NCI-H2171 treated with DMSO at 0.1 percent for 48 hours (cell line): ENCODE results near the gene AKT1.

Experiments
- DNase-seq: peaks from one replicate; lab custom pipeline; 2025; lab: John Stamatoyannopoulos, UW

The AKT1 gene

DNA sequence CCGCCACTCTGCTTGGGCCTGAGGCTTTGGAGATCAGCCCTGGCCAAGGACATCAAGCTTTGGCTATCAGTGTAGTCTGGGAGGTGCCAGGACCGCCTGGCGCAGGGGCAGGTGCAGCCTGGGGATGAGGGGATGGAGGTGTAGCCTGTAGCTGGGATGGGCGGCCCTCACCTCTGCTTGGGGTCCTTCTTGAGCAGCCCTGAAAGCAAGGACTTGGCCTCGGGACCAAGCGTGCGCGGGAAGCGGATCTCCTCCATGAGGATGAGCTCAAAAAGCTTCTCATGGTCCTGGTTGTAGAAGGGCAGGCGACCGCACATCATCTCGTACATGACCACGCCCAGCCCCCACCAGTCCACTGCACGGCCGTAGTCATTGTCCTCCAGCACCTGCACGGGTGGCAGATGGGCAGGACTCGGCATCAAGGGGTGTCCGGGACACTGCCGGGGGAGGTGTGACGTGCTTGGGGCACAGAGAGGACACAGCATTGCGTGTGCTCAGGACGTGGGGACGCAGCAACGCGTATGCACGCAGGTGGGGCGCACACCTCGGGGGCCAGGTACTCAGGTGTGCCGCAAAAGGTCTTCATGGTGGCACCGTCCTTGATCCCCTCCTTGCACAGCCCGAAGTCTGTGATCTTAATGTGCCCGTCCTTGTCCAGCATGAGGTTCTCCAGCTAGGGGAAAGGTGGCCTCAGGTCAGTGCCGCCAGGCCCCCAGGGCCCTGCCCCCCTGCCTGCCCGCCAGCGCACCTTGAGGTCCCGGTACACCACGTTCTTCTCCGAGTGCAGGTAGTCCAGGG is 22.6 kb downstream of the AKT1 start:
- no peak for DNase-seq

GRCh38 chr14:104771918-104772706 is 23.4 kb downstream of the AKT1 start:
- no peak for DNase-seq

- no peak for DNase-seq
Measured at GRCh38 chr14:104771374-104771773, 24.2 kb downstream of the AKT1 start.

GRCh38 chr14:104770851-104771272 is 24.7 kb downstream of the AKT1 start:
- DNase-seq = no peak

- no peak for DNase-seq
Measured at GRCh38 chr14:104770072-104770579, 25.4 kb downstream of the AKT1 start.

DNA sequence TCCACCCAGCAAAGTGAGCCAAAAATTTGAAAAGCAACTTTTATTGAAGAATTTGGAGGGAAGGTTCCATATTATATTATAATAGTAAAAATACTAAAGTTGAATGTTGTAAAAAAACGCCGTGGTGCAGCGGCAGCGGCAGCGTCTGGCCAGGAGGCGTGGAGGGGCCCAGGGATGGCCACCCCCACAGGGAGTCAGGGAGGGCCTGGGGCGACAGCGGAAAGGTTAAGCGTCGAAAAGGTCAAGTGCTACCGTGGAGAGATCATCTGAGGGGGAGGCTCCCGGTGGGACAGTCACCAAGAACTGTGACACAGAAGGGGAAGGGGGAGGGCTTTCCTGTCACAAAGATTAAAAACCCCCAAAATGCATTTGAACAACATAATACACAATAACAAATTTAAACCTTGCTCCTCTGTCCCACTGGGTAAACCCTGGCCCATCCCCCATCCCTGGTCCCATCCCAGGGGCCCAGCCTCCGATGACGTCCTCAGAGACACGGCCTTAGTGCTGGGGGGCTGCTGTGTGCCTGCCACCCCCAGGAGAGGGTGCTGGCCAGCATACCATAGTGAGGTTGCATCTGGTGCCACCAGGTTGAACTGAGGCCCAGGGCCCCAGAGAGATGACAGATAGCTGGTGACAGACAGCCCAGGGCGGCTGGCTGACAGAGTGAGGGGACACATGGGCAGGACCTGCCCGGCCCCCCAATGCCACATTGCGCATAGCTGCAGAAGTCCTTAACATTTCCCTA is 26.1 kb downstream of the AKT1 start:
- DNase-seq = no peak

DNA sequence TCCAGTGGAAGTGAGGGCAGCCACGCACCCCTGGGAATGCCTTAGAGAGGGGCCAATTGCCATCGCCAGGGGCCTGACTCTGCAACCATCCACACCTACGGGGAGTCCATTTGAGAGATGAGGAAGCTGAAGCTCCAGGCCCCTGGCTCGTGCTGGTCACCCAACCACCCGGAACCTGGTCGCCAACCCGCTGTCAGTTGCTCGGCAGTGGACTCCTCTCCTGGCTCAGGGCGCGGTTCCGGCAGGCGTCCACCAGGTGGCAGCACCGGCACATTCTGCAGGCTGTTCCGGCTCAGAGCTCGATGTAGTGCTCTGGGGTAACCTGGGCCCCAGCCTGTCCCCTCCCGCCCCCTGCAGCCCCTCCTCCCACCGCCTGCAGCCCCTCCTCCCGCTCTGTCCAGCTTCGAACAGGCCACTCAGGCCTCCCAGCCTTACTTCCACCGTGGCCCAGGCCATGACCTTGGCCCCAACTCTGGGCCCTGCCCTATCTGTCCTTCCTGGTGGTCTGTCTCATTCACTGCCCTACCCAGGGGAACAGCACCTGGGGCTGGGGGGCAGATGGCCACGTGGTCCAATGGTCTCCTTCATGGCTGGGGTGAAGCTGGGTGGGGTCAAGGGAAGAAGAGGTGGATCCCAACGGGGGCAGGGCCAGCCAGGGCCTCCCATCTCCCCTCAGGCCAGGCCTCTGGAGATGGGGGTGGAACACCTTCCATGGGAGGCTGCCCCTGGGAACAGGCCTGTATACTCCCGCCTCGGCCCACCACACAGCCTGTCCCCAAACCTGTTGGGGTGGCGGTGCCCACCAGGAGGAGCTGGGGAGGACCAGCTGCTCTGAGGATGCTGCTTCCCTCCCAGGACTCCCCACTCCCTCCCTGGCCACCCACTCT is 26.9 kb downstream of the AKT1 start:
- DNase-seq = peak; percentile 67

DNA sequence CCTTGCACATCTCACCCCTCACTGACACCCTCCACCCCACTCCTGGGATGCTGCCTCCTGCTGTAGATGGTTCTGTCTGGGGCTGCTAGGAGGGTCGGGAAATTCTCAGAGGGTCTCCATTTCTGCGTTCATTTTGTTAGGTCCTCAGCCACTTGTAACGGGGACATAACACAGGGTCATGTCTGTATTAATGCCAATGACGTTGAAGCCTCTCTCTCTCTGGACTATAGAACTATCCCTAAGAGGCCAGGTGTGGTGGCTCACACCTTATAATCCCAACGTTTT is 28.0 kb downstream of the AKT1 start:
- no peak for DNase-seq

DNA sequence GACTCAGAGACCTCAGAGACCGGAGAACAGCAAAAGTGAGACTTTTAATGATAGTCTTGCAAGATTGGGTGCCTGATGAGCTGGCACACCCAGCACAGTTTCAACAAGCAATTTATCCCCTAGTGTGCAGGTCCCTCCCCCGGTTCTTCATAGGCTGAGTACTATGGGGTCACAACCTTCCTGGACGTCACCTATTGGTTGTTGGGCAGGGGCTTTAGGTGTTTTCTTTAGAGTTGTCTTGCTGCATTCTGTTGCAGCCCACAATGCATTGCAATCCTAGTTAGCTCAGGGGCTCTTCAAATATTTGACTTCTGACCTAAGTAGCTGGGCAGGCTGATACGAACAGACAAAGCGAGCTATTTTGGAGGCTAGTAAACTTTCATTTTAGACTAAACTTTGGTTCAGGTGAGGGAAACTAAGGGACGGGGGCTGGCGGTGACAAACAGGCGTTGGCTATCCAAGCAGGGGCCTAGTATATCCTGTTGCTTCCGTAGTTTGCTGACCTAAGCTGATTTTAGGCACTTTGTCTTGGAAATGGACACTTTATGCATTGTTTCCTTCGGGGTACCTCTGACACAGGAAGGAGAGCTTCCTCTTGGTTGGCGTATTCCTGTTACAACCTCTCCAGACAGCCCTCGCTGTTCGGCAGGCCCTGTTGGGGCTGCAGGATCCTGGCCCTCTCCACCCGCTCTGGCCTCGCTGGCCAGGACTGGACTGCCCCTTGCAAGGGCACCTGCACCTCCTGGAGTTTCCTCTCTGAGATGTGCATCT is 28.5 kb downstream of the AKT1 start:
- no peak for DNase-seq

DNA sequence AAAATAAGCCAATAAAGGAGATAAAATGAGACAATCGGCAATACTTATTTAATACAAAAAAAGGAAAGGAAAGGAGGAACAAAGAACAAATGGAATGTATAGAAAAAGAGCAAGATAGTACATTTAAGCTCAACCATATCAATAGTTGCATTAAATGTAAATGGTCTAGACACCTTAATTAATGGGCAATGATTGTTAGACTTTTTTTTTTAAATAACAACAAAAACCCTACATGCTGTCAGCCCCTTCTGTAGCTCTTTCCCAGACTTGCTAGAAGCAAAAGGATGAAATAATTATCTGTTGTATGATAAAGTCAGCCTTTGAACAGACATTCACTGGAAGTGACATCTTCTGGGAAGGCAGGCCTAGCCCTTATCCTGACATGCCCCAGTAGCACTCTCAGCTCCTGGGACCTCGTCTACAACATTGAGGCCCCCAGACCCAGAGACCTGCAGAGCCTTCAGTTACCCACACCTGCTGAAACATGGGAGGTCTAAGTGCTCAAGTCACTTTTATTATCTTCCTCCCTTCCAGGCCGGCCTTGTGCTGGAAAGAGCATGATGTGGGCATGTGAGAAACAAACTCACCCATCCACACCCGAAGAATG is 29.2 kb downstream of the AKT1 start:
- no peak for DNase-seq

GRCh38 chr14:104765517-104765916 is 30.0 kb downstream of the AKT1 start:
- DNase-seq = no peak

DNA sequence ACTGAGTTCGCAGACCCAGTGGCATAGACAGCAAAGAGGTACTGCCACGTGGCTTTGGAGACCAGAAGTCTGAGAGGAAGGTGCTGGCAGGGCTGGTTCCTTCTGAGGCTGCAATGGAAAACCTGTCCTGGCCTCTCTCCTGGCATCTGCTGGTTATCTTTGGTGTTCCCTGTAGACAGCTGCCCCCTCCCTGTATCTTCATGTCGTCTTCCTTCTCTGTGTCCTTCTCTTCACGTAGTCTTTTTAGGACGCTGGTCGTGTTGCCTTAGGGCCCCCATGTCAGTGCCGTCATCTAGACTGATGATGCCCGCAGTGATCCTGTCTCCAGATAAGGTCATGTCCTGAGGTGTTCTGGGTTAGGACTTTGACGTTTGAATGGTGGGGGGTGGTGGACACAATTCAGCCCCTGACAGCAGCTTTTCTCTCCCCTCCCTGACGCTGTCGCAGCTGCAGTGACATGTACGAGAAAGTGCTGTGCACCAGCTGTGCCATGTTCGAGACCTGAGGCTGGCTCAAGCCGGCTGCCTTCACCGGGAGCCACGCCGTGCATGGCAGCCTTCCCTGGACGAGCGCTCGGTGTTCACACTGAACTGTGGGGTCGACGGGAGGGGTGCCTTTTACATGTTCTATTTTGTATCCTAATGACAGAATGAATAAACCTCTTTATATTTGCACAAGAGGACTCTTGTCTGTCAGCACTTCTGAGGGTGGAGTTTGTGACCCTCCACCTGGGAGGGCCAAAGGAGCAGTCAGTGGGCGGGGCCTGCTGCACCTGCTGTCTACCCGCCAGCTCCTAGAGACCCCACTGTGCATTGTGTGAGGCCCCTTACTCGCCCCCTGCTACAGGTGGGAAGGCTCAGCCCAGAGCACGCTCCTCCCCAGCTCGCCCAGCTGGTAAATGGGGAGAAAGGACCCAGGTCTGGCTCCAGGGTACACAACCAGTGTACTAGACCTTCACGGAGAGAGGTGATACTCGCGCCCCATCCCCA is 36.3 kb downstream of the AKT1 start:
- no peak for DNase-seq

- DNase-seq = no peak
Measured at GRCh38 chr14:104757681-104758392, 37.7 kb downstream of the AKT1 start.

DNA sequence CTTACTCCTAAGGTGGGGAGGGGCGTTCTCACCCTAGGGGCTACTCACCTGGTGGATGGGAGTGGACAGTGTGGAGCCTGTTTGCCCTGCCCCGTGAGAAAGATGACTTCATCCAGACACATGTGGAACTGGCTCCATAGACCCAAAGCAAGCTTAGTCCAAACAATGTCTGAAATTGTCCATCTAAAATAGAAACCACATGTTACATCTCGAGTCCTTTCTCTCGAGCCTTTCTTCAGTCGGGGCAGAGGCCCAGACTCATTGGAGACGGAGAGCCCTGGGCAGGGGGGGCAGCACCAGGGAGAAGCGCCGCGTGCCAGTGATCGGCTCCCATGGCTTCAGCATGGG is 38.3 kb downstream of the AKT1 start:
- no peak for DNase-seq

DNA sequence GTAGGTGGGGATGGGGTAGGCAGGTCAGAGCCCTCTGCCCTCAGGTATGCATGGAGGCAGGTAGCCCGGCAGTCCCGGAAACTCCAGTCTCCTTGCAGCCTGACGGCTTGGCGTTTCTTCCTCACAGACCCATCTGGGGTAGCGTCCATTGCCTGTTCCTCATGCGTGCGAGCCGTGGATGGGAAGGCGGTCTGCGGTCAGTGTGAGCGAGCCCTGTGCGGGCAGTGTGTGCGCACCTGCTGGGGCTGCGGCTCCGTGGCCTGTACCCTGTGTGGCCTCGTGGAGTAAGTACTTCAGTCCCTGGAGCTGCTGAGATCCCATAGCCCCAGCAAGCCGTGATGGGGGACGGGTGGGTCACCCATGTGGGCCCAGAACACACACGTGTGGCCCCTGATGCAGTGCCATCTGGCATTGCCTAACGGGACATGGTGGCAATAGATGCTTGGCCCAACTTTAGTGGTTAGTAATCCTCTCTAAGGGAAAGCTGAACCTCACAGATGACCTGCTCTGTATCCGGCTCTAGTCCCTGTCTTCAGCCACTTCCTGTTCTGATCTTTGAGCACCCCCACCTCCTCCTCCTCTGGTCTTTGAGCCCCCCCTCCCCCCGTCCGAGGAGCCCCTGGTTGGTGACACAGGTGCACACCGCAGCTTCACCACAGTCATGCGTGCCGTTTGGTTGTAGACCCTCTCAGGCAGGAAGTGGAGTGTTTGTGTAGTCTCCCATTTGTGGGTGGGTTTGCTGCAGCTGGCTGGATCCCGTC is 38.9 kb downstream of the AKT1 start:
- no peak for DNase-seq

DNA sequence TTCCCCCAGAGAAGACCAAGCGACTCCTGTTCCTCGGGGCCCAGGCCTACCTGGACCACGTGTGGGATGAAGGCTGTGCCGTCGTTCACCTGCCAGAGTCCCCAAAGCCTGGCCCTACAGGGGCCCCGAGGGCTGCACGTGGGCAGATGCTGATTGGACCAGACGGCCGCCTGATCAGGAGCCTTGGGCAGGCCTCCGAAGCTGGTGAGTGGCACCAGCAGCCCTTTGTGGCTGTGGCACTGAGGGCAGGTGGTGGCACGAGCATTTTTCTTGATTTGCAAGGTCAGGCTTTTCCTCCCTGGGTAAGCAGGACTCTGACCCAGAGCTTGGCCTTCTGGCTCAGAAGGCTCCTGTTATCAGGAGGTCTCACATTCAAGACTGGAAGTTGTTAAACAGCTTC is 39.9 kb downstream of the AKT1 start:
- DNase-seq = no peak

DNA sequence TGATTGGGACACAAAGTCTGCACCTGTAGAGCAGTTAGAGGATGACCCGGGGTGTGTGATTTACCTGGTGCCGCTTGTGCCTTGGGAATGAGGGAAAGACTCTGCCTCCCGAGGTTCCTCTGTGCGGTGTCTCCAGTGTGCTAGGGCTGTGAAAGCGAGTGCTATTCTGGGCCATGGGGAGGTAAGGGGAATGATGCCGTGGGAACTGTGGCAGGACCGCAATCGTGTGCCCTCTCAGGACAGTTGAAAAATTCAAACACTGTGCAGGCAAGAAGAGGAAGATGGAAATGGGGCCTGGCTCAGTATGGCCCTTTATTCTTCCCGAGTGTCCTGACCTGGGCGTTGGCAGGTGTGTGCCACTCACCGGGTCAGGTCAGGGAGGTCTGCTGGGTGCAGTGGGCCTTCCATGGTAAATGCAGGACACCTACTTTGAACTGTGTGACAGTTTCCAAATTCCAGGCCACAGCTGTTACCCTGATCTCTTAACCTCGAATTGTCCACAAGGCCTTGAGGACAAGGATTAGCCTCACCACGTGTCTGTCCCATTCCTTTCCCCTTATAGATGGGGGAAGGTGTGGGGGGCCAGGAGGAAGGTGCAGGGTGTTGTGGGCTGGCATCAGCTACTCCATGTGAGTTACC is 41.2 kb downstream of the AKT1 start:
- DNase-seq = no peak
